HPDE6-E6E7 (cell line): ENCODE results near the gene ZNF618.

ENCODE experiments used
- DNase-seq: peaks from one replicate; pipeline ENCODE4 v3.0.0; 2011; ENCODE audit warnings: missing footprints; ENCODE audit errors: extremely low spot score

Gene ZNF618

GRCh38 chr9:114059047-114059803 is 183.1 kb downstream of the ZNF618 start:
- DNase-seq: no peak

GRCh38 chr9:114060070-114060469 is 184.0 kb downstream of the ZNF618 start:
- DNase-seq: no peak

GRCh38 chr9:114060711-114061110 is 184.6 kb downstream of the ZNF618 start:
- no peak for DNase-seq

- DNase-seq: no peak
Measured at GRCh38 chr9:114061292-114061691, 185.2 kb downstream of the ZNF618 start.

GRCh38 chr9:114061830-114062474 is 185.8 kb downstream of the ZNF618 start:
- no peak for DNase-seq

GRCh38 chr9:114065304-114065703 is 189.2 kb downstream of the ZNF618 start:
- DNase-seq: no peak

- no peak for DNase-seq
Measured at GRCh38 chr9:114069476-114070187, 193.5 kb downstream of the ZNF618 start.

GRCh38 chr9:114070188-114071103 is 194.3 kb downstream of the ZNF618 start:
- DNase-seq: no peak

GRCh38 chr9:114071197-114071795 is 195.2 kb downstream of the ZNF618 start:
- DNase-seq: no peak

GRCh38 chr9:114072184-114073140 is 196.4 kb downstream of the ZNF618 start:
- DNase-seq: no peak

GRCh38 chr9:114075602-114076001 is 199.5 kb downstream of the ZNF618 start:
- no peak for DNase-seq

- DNase-seq: no peak
Measured at GRCh38 chr9:114076237-114077161, 200.4 kb downstream of the ZNF618 start.

- DNase-seq: no peak
Measured at GRCh38 chr9:114077162-114077837, 201.2 kb downstream of the ZNF618 start.

- DNase-seq: no peak
Measured at GRCh38 chr9:114078021-114078780, 202.1 kb downstream of the ZNF618 start, which contains the start of gene AMBP. AMBP (minus strand) TSS chr9:114078300; CDS start chr9:114078209, 91 bp downstream.

GRCh38 chr9:114078781-114079156 is 202.7 kb downstream of the ZNF618 start:
- DNase-seq: no peak

GRCh38 chr9:114080195-114080772 is 204.2 kb downstream of the ZNF618 start:
- no peak for DNase-seq

GRCh38 chr9:114080773-114081440 is 204.8 kb downstream of the ZNF618 start:
- no peak for DNase-seq
